Activated CD4-positive, CD25-positive, alpha-beta regulatory T cell treated with anti-CD3 and anti-CD28 coated beads, Interleukin-2, amount 50 U/mL, for 72 hours (primary cell): ENCODE results near the gene COLEC11.
"Not testable (repeated sequence)": the region's sequence is repeated elsewhere in the genome, so short reads cannot be mapped to it uniquely, and the experiment has no call there.

Experiments
- DNase-seq: peaks from one replicate; pipeline ENCODE4 v3.0.0; 2021

COLEC11 gene

GRCh38 chr2:3655871-3656761, 61.2 kb downstream of the COLEC11 start:
- no peak for DNase-seq

DNA sequence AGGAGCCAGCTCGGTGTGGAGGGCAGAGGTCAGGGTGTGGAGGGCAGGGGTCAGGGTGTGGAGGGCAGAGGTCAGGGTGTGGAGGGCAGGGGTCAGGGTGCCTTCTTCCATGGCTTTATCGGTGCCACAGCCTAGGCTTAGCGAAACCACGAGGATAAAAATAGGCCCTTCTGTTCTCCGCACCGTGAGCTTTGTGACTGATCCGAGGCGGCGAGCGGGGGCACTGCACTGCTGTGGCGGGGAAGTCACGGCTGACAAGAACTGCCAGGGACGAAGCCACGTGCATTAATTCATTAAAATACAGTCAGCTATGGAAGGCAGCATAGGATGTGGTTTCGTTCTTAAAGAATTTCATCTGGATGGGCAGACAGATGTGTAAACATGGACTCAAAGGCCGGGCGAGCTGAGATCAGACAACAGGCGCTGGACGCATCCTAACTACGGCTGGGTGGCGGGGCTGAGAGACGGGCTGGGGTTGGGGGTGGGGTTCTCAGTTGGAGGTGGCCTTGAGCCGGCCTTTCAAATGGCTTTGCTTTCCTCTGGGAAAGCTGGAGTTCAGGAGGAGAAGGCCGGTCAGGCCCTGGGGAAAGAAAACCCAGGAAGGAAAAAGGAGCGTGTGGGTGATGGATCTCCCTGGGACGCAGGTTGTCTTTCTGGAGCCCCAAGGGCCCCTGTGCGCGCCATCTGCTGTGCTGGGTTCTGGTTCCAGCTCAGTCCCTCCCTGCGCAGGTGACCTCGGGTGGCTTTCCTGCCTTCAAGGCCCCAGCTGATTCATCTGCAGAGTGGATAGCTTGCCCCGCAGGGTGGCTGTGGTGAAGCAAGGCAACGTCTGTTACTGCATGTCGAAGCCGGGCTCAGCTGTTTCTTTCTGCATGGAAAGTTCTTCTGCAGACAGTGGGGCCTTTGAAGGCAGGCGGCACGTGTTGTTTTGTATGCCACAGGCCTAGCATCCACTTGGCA, 62.1 kb downstream of the COLEC11 start:
- DNase-seq, result no peak

GRCh38 chr2:3657881-3658280, 63.0 kb downstream of the COLEC11 start, which contains the start of gene ALLC:
Gene ALLC, plus strand, starts transcription at chr2:3658200. Its CDS starts 12,958 bp downstream, at chr2:3671158.
- no peak for DNase-seq

- no peak for DNase-seq
Measured at GRCh38 chr2:3659447-3660432, 64.8 kb downstream of the COLEC11 start.

- DNase-seq, result not testable (repeated sequence)
Measured at GRCh38 chr2:3660640-3661039, 65.7 kb downstream of the COLEC11 start.

DNA sequence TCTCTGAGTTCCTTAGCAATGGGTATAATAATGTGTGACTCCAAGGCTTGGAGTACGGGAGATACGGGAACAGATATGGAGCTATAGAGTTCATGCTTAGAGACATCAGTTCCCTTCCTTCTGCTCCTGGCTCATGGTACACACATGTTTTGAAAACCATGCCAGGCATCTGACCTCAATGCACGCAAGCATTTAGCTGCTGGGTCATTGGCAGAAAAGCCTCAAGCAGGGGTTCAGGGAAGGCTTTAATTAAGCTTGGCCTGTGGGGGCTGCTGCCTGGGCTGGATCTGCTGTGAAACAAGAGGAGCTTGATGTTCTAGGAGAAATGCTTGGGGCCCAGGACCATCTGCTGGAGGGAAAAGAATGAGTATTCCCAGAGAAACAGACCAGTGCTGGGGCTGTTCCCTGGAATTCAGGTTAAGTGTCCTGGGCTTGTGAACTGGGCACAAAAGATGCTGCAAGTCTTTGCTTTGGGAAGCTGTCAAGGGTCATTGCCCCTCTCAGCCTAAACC, 66.3 kb downstream of the COLEC11 start:
- DNase-seq, result no peak

DNA sequence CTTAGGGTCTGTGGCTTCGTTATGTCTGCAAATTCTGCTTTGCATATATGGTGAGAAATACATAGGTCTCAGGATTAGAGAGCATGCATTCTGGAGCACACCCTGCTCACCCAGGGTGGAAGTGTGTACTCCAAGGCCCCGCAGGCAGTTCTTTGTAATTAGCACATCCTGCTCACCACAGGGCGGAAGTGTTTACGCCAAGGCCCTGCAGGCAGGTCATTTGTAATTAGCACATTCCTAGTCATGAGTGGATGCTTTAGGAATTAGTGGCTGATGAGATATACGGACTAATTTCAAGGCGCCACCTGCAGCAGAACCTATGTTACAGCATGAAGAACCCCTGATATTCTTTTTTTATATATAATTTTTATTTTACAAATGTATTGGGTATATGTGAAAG, 67.3 kb downstream of the COLEC11 start:
- DNase-seq, result no peak

DNA sequence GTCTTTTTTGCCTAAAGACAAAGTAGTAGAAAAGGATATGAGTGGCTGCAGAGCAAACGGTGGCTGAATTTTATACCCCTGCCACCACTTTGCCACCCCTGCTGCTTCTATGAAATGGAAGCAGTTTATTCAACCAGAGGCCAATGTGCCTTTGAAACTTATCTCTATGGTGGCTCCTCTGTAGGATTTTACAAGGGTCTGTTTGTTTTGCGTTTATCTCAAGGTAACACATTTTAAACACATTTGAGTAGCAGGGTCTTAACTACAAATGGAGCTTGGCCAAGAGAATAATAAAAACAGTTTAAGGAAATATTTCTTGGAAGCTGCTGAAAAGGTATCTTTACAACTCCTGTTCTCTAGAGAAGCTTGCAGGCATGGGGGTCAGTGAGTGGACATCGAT, 69.2 kb downstream of the COLEC11 start:
- no peak for DNase-seq

GRCh38 chr2:3664925-3665324, 70.0 kb downstream of the COLEC11 start:
- DNase-seq, result no peak

- DNase-seq, result no peak
Measured at GRCh38 chr2:3665886-3666612, 71.1 kb downstream of the COLEC11 start.

DNA sequence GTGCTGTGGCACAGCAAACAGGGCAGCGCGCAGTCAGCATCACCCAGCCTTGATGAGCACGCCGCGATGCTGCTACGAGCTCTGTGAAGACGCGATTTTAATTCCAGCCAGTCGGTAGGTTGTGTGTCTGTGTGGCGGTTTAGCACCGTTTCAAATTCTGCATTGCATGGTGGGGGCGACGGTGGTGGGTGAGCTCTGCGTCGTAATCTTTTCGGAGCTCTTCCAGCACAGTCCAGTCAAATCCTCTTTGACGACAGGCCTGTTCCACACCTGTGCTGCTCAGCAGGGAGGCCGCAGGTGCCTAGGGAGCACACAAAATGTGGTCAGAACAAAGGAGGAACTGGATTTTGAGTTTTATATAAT, 71.7 kb downstream of the COLEC11 start:
- no peak for DNase-seq

GRCh38 chr2:3667151-3667631, 72.3 kb downstream of the COLEC11 start:
- no peak for DNase-seq

GRCh38 chr2:3669656-3670055, 74.7 kb downstream of the COLEC11 start:
- no peak for DNase-seq

DNA sequence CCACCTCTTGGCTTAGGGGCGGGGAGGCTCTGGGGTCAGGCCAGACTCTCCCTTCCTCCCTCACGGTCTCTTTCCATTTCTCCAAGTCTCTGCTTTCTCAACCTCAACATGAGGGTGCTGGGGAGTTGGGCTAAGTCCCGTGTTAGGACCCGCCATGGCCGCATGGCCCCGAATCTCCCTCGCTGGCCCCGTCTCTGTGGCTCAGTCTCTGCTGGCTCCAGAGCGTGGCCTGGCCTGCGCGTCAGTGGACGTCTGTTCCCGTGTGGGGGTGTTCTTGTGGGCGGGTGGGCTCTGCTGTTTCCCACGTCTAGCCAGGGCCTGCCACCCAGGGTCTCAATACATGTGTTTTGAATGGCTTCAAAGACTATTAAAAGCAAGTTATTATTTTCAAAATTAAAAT, 75.5 kb downstream of the COLEC11 start:
- no peak for DNase-seq

DNA sequence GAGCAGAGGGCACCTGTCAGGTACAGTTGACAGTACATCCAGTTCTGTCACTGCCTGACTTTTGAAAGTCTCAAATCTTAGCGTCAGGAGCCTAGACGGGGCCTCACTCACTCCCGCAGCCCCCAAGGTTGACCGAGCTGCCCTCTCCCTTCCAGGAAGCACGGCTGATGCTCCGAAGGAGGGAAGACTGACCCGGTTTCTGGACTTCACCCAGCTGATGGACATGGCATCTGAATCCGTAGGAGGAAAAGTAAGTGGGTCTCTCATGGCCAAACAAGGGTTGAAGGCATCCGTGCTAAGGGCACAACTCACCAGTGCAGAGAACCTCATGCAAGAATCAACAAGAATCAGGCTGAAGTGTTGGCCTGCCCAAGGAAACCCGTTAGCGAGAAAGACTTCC, 76.0 kb downstream of the COLEC11 start:
- no peak for DNase-seq

DNA sequence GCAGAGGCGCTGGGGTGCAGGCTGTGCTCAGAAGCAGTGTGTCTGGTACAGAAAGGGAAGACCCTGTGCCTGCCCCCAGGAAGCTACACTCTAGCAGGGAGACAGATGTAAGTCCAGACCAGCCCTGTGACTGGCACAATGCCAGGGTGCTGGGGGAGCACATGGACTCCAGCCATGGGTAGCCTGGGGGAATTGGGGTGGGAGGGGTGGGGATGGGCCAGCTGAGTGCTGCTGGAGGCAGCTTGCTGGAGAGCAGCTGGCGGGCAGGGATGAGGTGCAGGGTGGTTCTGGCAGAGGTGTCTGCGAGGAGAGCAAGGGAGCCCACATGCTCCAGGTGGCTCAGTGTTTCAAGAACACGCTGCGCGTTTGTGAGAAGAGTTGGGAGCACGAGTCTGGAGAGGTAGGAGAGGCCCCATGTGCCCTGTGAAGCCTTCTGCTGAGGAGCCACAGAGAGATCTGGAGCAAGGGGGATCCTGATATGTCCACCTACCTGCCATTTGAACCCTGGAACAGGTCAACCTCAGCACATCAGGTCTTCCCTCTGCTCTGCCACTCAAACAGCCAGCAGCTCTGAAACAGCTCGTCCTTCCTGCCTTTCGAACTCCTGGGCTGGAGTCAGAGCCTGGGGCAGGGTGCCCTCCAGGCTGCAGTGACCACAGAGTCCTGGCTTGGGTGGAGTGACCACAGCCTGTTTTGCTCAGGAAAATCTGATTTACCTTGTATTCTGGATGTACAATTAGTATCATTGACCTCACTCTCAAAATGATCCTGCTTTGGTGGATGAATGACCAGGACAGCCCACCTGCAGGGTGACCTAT, 78.2 kb downstream of the COLEC11 start:
- DNase-seq, result no peak

DNA sequence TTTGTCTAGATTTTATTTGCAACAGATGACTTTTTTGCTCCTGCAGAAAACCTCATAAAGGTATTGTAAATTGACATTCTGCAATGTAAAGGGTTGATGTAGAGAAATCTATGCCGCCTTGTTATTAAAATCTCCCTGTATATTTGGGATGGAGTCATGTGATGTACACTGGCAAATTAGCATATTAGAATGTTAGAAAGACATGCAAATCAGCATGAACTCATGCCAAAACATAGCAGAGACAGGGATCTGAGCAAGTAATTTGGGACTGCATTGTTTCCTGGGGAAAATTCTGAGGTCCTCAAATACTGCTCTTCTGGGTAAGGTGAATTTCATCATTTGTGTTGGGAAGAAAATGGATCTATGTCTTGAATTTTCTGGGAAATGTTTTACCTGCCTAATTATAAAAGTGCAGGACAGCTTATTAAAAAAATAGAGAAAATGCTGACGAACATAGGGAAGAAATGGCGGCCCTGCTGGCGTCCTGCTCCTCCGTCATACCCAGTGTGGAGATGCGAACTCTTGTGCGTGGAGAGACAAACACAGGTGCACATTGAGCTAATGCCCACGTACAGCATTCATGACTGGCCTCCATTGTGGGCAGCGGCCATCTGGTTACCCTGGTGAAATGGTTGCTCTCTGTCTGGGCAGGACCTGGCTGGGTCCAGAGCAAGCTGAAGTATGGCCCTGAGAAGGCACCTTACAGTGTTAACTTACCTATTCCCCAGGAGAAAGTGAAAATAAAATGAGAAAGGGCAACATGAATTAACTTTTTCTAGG, 79.3 kb downstream of the COLEC11 start:
- no peak for DNase-seq

GRCh38 chr2:3675687-3676086, 80.8 kb downstream of the COLEC11 start:
- no peak for DNase-seq

DNA sequence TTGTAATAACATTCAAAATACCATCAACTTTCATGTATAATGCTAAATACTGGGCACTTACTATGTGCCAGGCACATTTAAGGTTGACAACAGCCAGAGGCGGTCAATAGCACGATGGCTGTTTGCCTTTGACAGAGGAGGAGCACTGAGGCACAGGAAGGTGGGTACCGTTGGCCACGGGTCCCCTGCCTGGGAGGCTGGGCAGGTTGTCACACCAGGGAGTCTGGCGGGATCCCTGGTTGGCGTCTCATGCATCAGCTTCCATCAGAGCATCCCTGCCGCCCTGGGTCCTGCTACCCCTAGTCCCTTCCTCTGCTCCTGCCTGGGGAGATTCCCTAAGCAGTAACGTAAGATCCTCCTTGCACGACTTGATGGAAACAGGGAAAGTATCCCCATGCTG, 82.5 kb downstream of the COLEC11 start:
- DNase-seq, result no peak

GRCh38 chr2:3678212-3678611, 83.3 kb downstream of the COLEC11 start:
- no peak for DNase-seq
